ACC112 (cell line): Measurements from ENCODE around the gene SEPTIN1.
A peak's percentile ranks its signal among the peaks of the same experiment; 100 is the strongest.

Experiments used
- H2AFZ ChIP-seq: fragments of 200-600 bp; sonication (generic); one replicate; pipeline ENCODE4 v1.6.0; 2017; ENCODE audit warnings: antibody characterized with exemption, low read length; ENCODE audit not compliant: unreplicated experiment
- H3K27ac ChIP-seq: fragments of 200-600 bp; sonication (generic); 2 replicates; pipeline ENCODE4 v1.5.1; 2014; ENCODE audit warnings: low read depth, mild to moderate bottlenecking, antibody characterized with exemption, low read length, moderate library complexity
- H3K27me3 ChIP-seq: fragments of 200-600 bp; sonication (generic); 2 replicates; pipeline ENCODE4 v1.6.1; 2014; ENCODE audit warnings: mild to moderate bottlenecking, antibody characterized with exemption, low read length, moderate library complexity, mixed read lengths; ENCODE audit not compliant: insufficient read depth
- H3K36me3 ChIP-seq: fragments of 200-600 bp; sonication (generic); 2 replicates; pipeline ENCODE4 v1.6.1; 2016; ENCODE audit warnings: mild to moderate bottlenecking, antibody characterized with exemption, low read length, moderate library complexity, mixed read lengths; ENCODE audit not compliant: insufficient read depth
- H3K4me1 ChIP-seq: fragments of 200-600 bp; sonication (generic); one replicate; pipeline ENCODE4 v1.6.1; 2016; ENCODE audit warnings: low read length, mixed read lengths; ENCODE audit not compliant: insufficient read depth, unreplicated experiment, control insufficient read depth
- H3K4me3 ChIP-seq: fragments of 200-600 bp; sonication (generic); 2 replicates; pipeline ENCODE4 v1.5.1; 2014; ENCODE audit warnings: mild to moderate bottlenecking, low read depth, low read length
- H3K79me2 ChIP-seq: fragments of 200-600 bp; sonication (generic); one replicate; pipeline ENCODE4 v1.6.0; 2016; ENCODE audit warnings: low read length; ENCODE audit not compliant: control insufficient read depth, unreplicated experiment, insufficient read depth

The SEPTIN1 gene

DNA sequence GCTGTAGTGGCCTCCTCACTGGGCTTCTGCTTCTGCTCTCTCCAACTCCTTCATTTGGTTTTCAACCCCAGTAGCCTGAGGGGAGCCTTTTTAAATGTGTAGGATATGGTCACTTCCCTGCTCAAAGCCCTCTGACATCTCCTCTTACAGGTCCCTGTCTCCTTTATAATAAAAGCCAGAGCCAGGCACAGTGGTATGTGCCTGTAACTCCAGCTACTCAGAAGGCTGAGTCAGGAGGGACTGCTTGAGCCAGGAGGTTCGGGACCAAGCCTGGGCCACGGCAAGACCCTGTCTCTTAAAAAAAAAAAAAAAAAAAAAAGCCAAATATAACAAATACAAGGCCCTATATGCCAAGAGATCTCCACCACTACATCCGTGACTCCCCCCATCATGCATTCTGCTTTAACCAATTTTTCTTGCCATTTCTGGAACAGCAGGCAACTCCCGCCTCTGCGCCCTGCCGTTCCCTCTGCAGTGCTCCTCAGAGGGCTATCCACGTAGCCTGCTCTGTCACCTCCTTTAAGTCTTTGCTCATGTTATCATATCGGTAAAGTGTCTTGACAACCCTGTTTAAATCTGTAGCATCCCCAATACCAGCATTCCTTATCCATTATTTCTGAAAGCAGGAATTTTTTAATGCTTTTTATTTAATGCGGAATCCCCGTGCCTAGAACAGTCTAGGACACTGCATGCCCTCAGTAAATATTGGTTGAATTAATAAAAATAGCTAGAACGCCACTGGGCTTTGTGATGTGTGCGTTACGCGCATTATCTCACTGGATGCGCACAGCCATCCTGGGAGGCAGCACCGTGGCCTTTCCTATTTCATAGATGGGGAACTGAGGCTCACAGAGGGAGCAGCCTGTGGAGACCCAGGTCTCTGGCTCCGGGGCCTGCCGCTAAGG lies 34.5 kb upstream of the SEPTIN1 start:
- Histone ChIP-seq H2AFZ (peak overlapping the region; percentile 78), H3K27me3 (no peaks in the 10 kb centered on the region), H3K36me3 (peaks cover 12% of the 10 kb centered on the region), H3K27ac (no peak overlapping the region), H3K79me2 (no peaks in the 10 kb centered on the region), H3K4me3 (peak overlapping the region; percentile 86), H3K4me1 (no peaks in the 10 kb centered on the region)

- no peak overlapping the region for H2AFZ ChIP-seq
- no peak overlapping the region for H3K27ac ChIP-seq
- H3K4me3 ChIP-seq: no peak overlapping the region
- H3K27me3 ChIP-seq: no peaks in the 10 kb centered on the region
- no peaks in the 10 kb centered on the region for H3K79me2 ChIP-seq
- H3K4me1 ChIP-seq: no peaks in the 10 kb centered on the region
- peaks cover 8% of the 10 kb centered on the region for H3K36me3 ChIP-seq
These were observed 33.8 kb upstream of the SEPTIN1 start for GRCh38 chr16:30416047-30416603.

DNA sequence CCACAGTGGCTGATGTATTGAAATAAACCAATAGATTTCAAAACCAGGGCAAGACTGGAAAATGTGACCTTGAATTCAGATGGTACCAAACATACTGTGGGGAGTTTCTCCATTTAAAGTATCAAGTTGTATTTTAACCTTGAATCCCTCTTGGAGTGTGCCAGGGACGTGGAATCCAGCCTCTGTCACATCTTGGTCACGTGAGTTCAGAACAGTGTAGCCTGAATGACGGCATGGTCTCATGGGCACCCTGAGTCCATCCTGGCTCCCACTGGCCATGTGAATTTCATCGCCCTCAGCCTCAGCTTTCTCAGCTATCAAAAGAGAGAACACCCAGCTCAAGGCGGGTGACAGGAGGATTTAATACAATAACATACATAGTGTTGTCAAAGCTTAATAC lies 31.8 kb upstream of the SEPTIN1 start:
- Histone ChIP-seq H3K4me3 (no peak overlapping the region), H2AFZ (no peak overlapping the region), H3K36me3 (peaks cover 7% of the 10 kb centered on the region; the same call in 1 of the 2 replicates), H3K27ac (no peak overlapping the region), H3K79me2 (no peaks in the 10 kb centered on the region), H3K4me1 (peaks cover 6% of the 10 kb centered on the region), H3K27me3 (no peaks in the 10 kb centered on the region)

GRCh38 chr16:30413112-30413806 lies 30.9 kb upstream of the SEPTIN1 start:
- Histone ChIP-seq H3K36me3 (peaks cover 7% of the 10 kb centered on the region; the same call in 1 of the 2 replicates), H3K4me1 (peaks cover 14% of the 10 kb centered on the region), H3K4me3 (no peak overlapping the region), H3K27ac (no peak overlapping the region), H3K27me3 (no peaks in the 10 kb centered on the region), H2AFZ (no peak overlapping the region), H3K79me2 (peaks cover 4% of the 10 kb centered on the region)

GRCh38 chr16:30409125-30410060 lies 27.0 kb upstream of the SEPTIN1 start:
- no peak overlapping the region for H2AFZ ChIP-seq
- H3K36me3 ChIP-seq: peaks cover 7% of the 10 kb centered on the region; the same call in 1 of the 2 replicates
- peaks cover 21% of the 10 kb centered on the region for H3K4me1 ChIP-seq
- no peak overlapping the region for H3K27ac ChIP-seq
- peaks cover 8% of the 10 kb centered on the region for H3K79me2 ChIP-seq
- H3K27me3 ChIP-seq: no peaks in the 10 kb centered on the region
- H3K4me3 ChIP-seq: 0 out of 2 replicates have a peak overlapping the region, but pooled peaks have one; percentile 9

DNA sequence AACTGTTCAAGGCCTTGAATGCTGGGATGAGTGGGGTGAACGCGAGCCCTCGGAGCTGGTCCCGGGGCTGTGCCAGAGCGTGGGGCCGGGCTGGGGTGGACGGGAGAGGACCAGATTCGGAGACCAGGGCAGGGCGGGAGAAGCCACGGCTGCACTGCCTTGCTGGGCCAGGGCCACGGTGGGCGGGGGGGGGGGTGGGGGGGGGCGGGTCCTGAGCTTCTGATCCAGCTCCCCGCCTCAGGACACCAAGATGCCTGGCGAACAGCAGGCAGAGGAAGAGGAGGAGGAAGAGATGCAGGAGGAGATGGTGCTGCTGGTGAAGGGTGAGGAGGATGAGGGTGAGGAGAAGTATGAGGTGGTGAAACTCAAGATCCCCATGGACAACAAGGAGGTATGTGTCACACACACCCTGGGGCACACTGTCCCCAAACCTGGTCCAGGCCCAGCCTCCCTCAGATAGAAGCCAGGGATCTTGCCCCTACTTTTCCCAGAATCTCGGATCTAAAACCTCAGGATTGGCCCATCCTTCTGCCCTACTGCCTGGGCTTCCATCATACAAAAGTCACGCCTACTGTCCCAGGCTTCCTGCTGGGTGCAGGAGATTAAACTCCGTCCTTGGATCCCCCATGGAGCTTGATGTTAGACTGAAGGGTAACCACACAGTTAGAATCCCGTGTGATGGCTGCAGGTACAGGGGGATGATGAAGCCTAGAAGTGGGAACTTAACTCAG lies 25.6 kb upstream of the SEPTIN1 start:
- H3K36me3 ChIP-seq: no peaks in the 10 kb centered on the region
- H3K27ac ChIP-seq: peak overlapping the region; percentile 68
- H3K79me2 ChIP-seq: peaks cover 8% of the 10 kb centered on the region
- no peaks in the 10 kb centered on the region for H3K27me3 ChIP-seq
- peaks cover 21% of the 10 kb centered on the region for H3K4me1 ChIP-seq
- H2AFZ ChIP-seq: peak overlapping the region; percentile 0
- peak overlapping the region; percentile 83 for H3K4me3 ChIP-seq

GRCh38 chr16:30407102-30407803 lies 24.9 kb upstream of the SEPTIN1 start, which contains the start of gene ZNF771:
Gene ZNF771 (plus strand): TSS chr16:30407606. CDS start chr16:30408054, 448 bp downstream.
- Histone ChIP-seq H3K79me2 (peaks cover 8% of the 10 kb centered on the region), H3K4me1 (peaks cover 21% of the 10 kb centered on the region), H3K4me3 (peak within 1 kb of the TSS; percentile 83), H2AFZ (peak within 1 kb of the TSS; percentile 96), H3K27me3 (no peaks in the 10 kb centered on the region), H3K36me3 (no peaks in the 10 kb centered on the region), H3K27ac (peak within 1 kb of the TSS; percentile 68)

DNA sequence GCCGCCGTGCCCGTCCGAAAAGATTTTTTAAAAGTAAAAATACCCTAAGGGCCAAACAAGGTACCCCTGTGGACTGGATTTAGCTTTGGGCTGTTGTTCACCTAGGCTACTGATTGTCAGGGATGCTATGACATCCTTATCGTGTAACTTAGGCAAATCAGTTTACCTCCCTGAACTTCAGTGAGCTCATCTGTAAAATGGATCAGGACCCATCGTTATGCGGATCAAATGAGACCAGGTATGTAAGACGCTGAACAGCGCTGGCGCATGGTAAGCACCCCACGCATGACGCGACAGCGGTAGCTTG lies 24.4 kb upstream of the SEPTIN1 start:
- Histone ChIP-seq H3K4me3 (peak overlapping the region; percentile 83), H3K79me2 (peaks cover 8% of the 10 kb centered on the region), H2AFZ (peak overlapping the region; percentile 96), H3K27me3 (no peaks in the 10 kb centered on the region), H3K27ac (peak overlapping the region; percentile 68), H3K36me3 (no peaks in the 10 kb centered on the region), H3K4me1 (peaks cover 21% of the 10 kb centered on the region)

GRCh38 chr16:30401768-30402425 lies 19.5 kb upstream of the SEPTIN1 start:
- H3K36me3 ChIP-seq: no peaks in the 10 kb centered on the region
- no peak overlapping the region for H2AFZ ChIP-seq
- H3K79me2 ChIP-seq: peaks cover under 1% of the 10 kb centered on the region
- peaks cover 11% of the 10 kb centered on the region for H3K4me1 ChIP-seq
- no peak overlapping the region for H3K4me3 ChIP-seq
- no peaks in the 10 kb centered on the region for H3K27me3 ChIP-seq
- no peak overlapping the region for H3K27ac ChIP-seq
